H1 (cell line): ENCODE results near the gene S1PR3.

ENCODE experiments used
- CREB1 ChIP-seq: IDR thresholded peaks from 2 replicates; pipeline ENCODE4 v1.6.1; 2012; ENCODE audit warnings: inconsistent platforms
- EGR1 ChIP-seq: IDR thresholded peaks from 2 replicates; pipeline ENCODE4 v1.6.1; 2011; ENCODE audit warnings: low read depth, low read length, borderline replicate concordance
- EZH2 ChIP-seq: fragments of 200-600 bp; sonication (generic); IDR thresholded peaks from 2 replicates; pipeline ENCODE4 v1.7.1; 2012; ENCODE audit warnings: low read depth, mild to moderate bottlenecking, moderate library complexity, low read length, inconsistent platforms; ENCODE audit not compliant: severe bottlenecking
- GTF2F1 ChIP-seq: IDR thresholded peaks from 2 replicates; pipeline ENCODE4 v1.6.1; 2012; ENCODE audit warnings: low read depth, low read length, improper control_type of control experiment, borderline replicate concordance
- NRF1 ChIP-seq: IDR thresholded peaks from 2 replicates; pipeline ENCODE4 v1.6.1; 2011; ENCODE audit warnings: mild to moderate bottlenecking, low read depth, low read length, improper control_type of control experiment
- POLR2A ChIP-seq, 2 experiments: IDR thresholded peaks; 1 replicate in 1 of 2; 2 replicates in 1 of 2; pipeline ENCODE4 v1.6.1; 2011; ENCODE audit warnings: low read depth in 2 of 2, low read length in 2 of 2, mild to moderate bottlenecking in 2 of 2; ENCODE audit errors: control extremely low read depth in 1 of 2
- RAD21 ChIP-seq, 2 experiments: IDR thresholded peaks in 1 of 2; conservative IDR thresholded peaks in 1 of 2; 2 replicates each; pipeline ENCODE4 v1.6.1; 2011; ENCODE audit warnings: low read depth in 2 of 2, low read length in 2 of 2, improper control_type of control experiment in 1 of 2, inconsistent platforms in 1 of 2, mild to moderate bottlenecking in 1 of 2, moderate library complexity in 1 of 2
- SIN3A ChIP-seq, 2 experiments: IDR thresholded peaks in 1 of 2; conservative IDR thresholded peaks in 1 of 2; 2 replicates each; pipeline ENCODE4 v1.6.1; 2011 to 2012; ENCODE audit warnings: low read length in 2 of 2, improper control_type of control experiment in 1 of 2, low read depth in 1 of 2, mild to moderate bottlenecking in 1 of 2
- SRF ChIP-seq: IDR thresholded peaks from 2 replicates; pipeline ENCODE4 v1.6.1; 2011; ENCODE audit warnings: mild to moderate bottlenecking, low read depth, low read length, moderate library complexity
- TF ChIP-seq, protein P1 (sequence below), 3 experiments: IDR thresholded peaks; 1 replicate in 2 of 3; 2 replicates in 1 of 3; pipeline versions ENCODE4 v1.5.1 to v1.6.1; 2011; ENCODE audit warnings: low read length in 3 of 3, mild to moderate bottlenecking in 3 of 3, inconsistent platforms in 2 of 3, low read depth in 1 of 3, moderate library complexity in 1 of 3; ENCODE audit not compliant: insufficient read depth in 1 of 3; ENCODE audit errors: control extremely low read depth in 1 of 3

DNA sequence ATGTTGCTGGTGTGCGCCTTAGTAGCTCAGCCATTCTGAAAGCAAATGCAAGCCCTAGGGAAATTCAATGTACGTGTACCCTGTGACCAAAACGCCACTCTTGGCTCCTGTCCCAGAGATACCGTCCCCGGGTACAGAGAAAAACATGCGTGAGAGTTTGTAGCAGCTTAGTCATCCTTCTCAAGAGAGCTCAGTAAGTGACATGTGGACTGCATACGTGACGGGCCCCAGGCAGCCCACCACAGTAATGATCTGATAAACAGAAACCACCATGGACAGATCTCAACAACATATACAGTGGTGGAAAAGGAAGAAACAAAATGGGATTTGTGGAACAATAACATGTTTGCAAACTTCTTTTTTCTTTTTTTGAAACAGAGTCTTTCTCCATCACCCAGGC lies 45.1 kb downstream of the S1PR3 start:
- TF ChIP-seq NRF1 = no peak
- TF ChIP-seq EZH2 = no peak
- TF ChIP-seq SRF = no peak
- no peak for TF ChIP-seq GTF2F1
- no peak for TF ChIP-seq EGR1
- TF ChIP-seq SIN3A (conservative IDR thresholded peaks at IDR 0.05 in 1 of 2, IDR thresholded peaks at IDR 0.05 in 1 of 2; ENCODE audit: low read depth in 1 of 2, low read length in 2 of 2) = no peak
- TF ChIP-seq CREB1 = no peak
- TF ChIP-seq, protein P1, sequence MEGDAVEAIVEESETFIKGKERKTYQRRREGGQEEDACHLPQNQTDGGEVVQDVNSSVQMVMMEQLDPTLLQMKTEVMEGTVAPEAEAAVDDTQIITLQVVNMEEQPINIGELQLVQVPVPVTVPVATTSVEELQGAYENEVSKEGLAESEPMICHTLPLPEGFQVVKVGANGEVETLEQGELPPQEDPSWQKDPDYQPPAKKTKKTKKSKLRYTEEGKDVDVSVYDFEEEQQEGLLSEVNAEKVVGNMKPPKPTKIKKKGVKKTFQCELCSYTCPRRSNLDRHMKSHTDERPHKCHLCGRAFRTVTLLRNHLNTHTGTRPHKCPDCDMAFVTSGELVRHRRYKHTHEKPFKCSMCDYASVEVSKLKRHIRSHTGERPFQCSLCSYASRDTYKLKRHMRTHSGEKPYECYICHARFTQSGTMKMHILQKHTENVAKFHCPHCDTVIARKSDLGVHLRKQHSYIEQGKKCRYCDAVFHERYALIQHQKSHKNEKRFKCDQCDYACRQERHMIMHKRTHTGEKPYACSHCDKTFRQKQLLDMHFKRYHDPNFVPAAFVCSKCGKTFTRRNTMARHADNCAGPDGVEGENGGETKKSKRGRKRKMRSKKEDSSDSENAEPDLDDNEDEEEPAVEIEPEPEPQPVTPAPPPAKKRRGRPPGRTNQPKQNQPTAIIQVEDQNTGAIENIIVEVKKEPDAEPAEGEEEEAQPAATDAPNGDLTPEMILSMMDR (IDR thresholded peaks at IDR 0.05; ENCODE audit: control extremely low read depth in 1 of 3, insufficient read depth in 1 of 3, low read depth in 1 of 3, low read length in 3 of 3) = no peak
- no peak for TF ChIP-seq RAD21 (IDR thresholded peaks at IDR 0.05 in 1 of 2, conservative IDR thresholded peaks at IDR 0.05 in 1 of 2; ENCODE audit: low read depth in 2 of 2, low read length in 2 of 2)
- TF ChIP-seq POLR2A (IDR thresholded peaks at IDR 0.05; ENCODE audit: control extremely low read depth in 1 of 2, low read depth in 2 of 2, low read length in 2 of 2) = no peak
